Right lung (tissue), 5 donors: ENCODE results near the gene RPIA. TPM values are rescaled to one million over a fixed set of nuclear protein-coding genes. Genes with fewer than 3 reads are reported as not detected.
"Not testable (repeated sequence)": the region's sequence is repeated elsewhere in the genome, so short reads cannot be mapped to it uniquely, and the experiment has no call there.

Source experiments
- DNase-seq, 2 donors: peaks; one replicate each; pipeline ENCODE4 v3.0.0-alpha.2; 2013
- polyA plus RNA-seq, 5 donors: library from polyadenylated mRNA; unstranded; fragments of 120-200 nt; gene quantifications; one replicate each; pipeline versions ENCODE4 v1.2.1 to v1.2.3, GENCODE V29; 2013; ENCODE audit warnings: inconsistent platforms in 1 of 5, low replicate concordance in 1 of 5; ENCODE audit not compliant: insufficient read length in 5 of 5, insufficient read depth in 1 of 5

RPIA gene
- polyA plus RNA-seq, 5 donors: 33.0 to 35.3 (median 34.1) TPM

DNA sequence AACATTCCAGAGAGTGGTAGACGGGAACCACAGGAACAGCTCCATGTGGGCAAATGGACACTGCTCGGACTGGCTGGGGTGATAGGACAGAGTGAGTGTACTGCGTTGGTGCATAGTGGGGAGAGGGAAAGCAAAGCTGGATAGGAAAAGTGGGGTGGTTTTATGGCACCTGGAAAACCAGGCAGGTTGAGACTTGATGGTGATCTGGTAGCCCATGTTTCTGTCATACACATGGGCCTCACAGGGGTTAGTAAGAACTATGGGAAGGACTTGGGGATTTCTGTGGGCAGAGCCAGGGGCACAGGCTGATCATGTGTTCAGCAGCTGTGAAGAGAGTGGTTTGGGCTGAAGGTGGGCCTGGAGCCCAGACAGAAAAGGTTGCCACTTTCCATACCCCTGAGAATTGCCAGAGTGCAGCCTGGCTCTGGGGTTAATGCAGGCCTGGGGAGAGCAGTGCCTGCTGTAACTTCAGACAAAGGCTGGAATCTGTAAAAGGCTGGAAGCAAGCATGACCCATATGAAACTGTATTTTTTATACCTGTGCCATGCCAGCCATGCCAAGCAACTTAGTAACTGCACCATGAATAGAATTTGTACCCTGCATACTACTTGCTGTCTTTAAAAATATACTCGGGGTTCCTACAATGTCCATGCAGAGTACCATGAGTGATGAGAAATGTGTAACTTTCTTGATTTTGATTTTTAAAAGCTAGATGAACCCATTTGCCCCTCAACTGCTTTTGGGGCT is 41.9 kb downstream of the RPIA start:
- no peak for DNase-seq

DNA sequence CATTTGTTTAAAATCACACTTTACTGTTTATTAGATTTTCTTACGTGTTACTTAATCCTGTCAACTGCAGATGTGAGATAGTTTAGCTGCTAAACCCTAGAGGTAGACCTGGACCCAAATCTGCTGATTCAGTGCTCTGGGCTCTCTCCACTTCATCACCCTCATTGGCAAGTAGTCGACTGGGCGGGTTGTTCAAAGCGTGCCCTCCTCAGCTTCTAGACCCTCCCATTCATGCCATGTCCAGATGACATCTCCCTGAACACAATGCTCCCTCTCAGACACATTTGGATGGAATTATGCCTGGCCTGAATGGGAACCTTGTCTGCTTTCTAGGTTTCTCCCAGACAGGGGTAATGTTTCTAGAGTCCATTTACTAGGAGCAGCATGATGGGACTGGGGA is 43.7 kb downstream of the RPIA start:
- DNase-seq: no peak

DNA sequence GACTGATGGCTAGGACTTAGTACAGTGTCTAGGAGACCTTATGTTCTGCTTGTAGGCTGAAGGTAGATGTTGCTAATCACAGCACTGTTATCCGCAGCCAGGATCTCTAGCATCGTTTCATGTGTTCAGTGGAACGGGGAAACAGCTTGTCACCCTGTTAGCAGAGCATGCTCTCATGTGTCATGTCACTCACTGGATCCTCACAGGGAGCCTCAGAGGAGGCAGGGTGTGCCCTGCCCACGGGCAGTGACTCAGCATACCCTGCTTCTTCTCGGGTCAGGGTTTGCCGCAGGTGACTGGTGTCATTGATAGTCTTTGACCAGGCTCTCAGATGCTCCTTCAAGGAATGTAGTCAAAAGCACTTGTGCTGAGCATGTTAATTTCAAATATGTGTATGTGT is 44.4 kb downstream of the RPIA start:
- no peak for DNase-seq

DNA sequence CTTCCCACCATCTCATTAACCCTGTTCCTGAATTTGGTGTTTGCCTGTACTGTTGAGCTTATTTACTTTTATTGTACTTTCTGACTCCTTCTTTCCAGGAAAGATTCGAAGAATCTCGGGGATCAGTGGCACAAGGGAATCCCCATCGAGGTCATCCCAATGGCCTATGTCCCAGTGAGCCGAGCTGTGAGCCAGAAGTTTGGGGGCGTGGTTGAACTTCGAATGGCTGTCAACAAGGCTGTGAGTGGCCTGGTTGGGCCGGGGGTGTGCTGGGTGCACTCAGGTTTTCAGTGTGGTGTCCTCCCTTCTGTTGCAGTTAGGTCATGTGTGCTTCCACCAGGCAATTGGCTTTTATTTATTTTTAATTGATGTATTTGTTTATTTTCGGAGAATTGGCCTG is 45.0 kb downstream of the RPIA start:
- DNase-seq: no peak

DNA sequence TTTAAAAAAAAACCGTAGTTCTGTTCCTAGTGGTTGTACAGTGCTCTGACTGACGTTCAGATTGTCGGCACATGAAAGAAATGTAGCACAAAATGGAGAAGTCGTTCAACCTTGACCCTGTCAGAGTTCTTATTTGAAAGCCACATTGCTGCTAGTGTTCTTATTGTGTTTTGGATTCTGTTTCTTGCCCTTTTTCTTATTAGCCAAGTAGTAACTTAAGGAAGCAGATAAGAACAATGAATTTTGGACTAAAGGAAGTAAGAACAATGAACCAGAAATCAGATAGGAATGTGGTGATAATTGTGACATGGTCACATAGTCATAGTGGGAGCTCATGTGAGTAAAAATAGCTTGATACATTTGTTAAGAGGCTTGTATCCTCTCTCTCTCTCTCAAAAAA is 45.9 kb downstream of the RPIA start:
- peak in 1 of 2 donors; percentile 8 for DNase-seq

DNA sequence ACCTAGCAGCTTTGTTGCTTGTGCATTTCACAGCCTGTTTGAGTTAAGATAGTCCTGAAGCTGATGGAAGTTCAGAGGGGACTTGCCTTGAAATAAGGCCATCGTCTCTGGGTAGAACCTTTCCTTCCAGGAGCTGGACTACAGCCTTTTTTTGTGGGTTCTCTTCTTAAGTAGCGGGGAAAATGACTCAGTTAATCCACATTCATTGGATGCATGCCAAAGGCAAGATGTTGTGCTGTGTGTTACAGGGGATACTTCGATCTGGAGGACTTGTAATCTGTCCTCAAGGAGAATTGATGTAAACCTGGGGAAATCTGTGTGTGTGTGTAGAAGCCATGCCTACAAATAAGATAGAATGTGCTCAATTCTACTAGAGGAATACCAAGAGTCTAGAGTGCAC is 46.8 kb downstream of the RPIA start:
- no peak for DNase-seq

DNA sequence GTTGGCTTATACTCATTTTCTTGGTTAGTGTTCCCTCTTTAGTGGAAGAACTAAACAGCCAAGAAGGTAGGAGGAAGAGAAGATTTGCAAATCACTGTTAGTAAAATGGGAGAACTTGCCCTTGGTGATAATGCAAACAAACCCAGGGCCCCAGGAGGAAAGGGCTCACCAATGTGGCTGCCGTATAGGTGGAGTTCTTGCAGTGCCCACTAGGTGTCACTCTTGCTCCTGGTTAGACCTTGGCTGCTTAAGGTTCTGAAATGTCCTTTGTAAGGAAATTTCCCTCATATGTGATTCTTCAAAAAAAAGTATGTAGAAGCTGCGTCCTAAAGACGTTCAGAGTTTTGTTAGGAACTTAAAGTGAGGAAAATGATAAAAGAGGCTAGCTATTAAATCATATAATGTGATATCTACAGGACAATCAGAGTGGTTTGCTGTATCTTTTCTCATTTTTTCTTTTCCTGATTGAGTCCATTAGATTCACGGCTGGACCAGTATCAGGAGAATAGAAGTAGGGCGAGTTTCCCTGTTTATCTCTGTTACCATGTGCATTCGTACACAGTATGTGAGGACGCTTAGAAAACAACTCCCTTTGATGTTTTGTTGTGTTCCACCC is 48.6 kb downstream of the RPIA start:
- DNase-seq: peak; percentile 38 to 61

DNA sequence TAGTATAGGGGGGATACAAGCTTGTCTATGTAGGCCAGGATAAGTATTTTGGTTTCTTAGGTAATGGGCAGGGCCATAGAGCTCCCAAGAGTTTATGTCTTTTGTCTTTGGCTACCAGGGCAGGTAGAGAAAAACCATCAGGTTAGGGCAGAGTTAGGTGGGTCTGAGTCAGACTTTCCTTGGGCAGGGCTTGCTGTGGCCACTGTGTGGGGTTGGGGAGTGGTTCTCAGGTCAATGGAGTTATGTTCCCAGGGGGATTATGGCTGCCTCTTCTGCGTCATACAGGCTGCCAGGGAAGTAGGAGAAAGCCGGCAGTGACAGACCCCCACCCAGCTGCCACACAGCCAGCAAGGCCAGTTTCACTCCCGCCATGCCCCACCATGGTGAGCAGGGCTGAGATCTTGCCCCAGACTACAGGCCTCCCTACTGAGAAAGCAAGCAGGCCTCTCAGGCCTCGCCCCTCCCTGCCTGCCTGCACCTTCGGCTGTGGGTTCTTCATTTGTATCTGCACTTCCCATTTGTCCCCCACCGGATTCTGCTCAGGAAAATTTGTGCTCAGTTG is 55.5 kb downstream of the RPIA start:
- DNase-seq: no peak

DNA sequence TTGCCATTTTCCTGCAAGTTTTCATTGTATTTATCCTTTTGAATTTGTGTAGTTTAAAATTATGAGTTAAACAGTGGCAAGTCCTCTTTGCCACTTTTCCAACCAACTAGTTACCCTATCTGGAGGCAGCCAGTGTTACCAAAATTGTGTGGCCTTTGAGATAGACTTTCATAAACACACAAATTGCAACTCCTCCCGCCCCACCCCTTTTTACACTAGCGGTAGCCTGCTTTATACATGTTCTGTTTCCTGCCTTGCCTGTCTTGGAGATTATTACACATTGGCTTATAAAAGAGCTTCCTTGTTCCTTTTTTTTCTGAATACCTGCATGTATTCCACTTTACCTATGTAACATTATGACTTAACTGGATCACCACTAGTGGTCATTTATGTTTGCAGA is 56.5 kb downstream of the RPIA start:
- no peak for DNase-seq

DNA sequence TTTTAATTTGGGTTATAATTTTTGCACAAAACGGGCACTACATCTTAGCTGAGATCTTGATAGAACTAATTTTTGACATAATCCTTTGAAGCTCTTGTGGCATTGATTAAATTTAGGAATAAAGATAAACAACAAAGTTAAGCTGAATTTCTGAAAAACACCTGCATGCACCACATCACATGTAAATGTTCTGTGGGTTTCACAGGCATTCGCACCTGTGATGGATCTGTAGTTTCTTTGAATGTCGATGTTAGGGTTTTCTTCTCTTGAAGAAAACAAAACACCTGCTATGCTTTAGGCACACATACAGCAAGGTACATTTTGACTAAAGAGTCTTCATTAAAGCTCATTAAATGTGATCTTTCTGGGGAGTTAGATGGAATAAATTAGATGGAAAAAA is 60.3 kb downstream of the RPIA start:
- DNase-seq: no peak

DNA sequence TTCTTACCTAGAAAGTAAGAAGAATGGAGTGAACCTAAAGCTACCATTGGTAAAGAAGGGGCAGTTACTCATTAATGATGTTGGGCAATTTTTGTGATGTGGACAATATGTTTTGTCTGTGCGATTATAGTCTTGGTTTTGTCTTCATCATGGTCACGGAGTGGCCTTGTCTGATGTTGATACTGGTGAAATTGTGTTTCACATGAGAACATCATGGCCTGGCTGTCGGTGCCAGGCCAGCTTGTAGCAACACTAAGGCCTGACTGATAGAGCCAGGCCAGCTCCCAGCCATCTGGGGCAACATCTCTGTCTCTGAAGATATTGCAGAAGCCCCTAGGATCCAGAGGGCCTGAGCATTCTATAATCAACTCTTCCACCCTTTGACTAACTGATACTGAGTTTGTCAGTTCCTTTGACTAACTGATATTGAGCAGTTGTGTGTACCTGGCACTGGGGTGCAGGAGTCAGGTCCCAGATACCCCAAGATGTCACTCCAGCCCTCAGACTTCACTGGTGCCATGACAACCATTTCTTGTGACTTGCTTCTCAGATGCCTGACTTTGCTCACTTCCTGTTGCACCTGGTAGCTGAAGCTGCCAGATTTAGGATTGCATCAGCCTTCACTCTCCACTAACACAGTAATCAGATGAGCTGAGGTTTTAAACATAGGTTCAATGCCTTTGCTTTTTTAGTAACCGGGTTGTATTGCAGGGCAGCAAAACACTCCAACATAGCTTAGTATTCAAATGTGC is 62.5 kb downstream of the RPIA start:
- no peak for DNase-seq

DNA sequence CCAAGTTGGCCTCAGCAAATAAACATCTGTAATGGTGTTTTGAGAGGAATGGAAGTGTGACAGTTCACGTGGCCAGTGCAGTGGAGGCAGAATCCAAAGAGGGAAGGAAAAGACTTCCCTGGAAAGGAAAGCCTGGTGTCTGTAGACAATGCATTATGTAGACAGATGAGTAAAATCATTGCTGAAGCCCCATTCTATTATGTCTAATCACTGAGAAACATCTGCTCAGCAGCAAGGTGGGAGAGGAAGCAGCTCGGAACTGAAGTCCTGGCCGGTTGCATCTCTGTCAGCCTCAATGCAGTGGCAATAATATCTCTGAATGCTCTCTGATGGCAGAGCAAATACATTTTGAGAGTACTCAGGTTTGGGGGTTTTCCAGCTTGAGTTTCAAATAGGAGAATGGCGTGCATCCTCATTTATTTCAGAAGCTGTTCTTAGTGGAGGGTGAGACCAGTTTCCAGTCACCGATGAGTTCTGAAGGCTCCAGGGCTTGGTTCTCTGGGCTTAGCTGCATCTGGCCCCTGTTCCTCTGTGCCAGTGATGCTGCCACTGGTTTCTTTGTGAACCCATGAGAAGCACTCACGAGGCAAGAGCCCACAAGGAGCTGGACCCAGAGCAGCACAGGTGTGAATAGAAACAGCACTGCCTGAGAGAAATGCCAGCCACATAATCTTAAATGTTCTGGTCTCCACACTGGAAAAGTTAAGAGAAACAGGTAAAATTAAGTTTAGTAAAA is 63.3 kb downstream of the RPIA start:
- no peak for DNase-seq

DNA sequence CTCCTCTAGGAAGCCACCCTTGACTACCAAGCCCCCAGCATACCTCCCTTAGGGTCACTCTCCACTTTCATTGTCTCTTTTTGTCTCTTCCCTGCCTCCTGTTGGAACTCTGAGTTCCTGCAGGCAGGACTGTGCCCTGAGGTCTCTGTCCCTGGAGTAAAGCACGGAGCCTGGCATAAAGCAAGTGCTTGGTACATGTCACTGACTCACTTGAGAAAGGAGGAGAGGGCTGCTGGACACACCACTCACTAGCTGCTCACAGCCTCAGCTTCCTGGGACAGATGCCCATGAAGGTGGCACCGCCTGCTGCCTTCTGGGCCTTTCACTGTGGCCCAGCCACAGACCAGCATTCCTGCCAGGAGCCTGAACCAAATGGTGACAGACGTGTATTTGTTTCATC is 64.4 kb downstream of the RPIA start:
- DNase-seq: no peak

DNA sequence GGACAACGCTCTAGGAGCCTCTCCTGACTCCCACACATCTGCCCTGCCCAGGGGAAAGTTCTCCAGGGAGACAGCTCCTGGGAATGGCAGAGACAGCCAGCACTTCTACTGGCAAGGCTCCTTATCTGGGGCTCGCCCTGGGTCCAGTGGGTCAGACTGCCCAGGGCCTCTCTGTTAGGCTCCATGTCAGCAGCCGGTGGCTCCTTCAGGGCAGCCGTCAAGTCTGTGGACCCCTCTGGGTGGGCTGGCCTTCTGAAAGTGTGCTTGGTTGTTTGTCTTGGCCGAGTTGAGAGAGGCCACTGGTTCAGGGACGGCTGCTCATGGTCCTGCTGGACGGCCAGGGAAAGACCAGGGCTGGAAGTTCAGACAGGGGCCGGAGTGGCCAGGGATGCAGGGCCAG is 65.6 kb downstream of the RPIA start:
- DNase-seq: no peak

DNA sequence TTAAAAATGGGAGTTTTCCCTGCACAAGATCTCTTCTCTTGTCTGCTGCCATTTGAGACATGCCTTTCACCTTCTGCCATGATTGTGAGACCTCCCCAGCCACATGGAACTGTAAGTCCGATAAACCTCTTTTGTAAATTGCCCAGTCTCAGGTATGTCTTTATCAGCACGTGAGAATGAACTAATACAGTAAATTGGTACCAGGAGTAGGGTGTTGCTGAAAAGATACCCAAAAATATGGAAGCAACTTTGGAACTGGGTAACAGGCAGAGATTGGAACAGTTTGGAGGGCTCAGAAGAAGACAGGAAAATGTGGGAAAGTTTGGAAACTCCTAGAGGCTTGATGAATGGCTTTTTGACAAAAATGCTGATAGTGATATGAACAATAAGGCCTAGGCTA is 67.2 kb downstream of the RPIA start:
- not testable (repeated sequence) for DNase-seq

DNA sequence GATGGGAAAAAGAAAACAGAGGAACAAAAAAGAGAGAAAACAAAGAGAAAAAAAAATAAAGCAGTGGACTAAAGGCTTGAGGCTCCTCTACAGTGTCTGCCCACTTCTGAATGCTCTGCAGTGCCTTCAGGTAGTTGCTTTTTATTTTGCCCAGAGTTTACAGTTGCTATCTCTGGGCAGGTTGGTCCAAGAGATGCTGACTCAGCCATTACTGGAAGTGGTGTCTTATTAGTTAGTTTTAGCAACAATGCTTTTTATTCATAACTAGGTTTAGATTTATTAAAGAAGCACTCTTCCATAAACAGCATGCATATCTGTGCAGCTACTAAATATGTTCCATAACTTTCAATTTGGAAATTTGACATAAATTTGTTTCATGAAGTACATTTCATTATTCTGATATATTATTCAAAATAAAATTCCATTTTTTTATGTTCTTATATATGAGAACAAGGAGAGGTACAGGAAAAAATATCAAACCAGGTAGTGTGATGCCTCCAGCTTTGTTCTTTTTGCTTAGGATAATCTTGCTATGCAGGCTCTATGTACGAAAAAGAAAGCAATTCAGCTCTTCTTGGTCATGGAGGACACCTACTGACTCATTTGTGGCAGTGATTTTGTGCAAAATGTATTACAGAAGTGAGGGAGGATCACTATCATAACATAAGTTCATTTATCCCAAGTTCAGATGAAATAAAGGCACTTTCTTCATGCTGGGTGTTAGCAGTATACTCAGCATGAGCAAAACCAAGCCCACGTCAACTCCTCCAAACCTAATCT is 69.5 kb downstream of the RPIA start:
- DNase-seq: no peak

DNA sequence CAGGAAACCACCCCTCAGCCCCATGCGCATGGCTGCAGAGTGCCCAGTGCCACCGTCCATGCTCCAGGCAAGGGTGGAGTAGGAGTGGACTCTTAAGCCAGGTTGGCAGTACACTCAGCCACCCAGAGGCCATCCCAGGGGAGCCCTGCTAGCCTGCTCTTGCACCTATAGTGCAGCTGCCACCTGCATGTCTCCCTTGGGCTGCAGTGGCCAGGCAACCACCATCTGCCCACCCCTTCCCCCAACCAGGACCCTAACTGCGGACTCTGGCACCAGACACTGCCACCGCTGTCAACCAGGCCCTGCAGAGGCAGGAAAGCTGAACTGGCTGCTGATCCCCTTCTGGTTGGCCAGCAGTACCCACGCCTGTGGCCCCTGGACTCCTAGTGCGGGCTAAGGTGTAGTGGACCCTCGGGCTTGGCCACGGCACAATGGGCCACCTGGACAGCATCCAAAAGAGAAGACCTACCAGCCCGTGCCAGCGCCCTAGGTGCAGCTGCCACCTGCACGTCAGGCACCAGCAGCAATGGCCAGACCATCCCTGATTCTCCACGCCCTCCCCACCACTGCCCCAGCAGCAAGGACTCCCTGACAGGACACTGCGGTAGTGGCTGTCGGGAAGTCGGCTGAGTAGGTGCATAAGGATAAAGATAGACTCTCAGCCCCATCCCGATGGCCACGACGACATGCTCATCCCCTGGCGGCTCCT is 72.8 kb downstream of the RPIA start:
- no peak for DNase-seq

DNA sequence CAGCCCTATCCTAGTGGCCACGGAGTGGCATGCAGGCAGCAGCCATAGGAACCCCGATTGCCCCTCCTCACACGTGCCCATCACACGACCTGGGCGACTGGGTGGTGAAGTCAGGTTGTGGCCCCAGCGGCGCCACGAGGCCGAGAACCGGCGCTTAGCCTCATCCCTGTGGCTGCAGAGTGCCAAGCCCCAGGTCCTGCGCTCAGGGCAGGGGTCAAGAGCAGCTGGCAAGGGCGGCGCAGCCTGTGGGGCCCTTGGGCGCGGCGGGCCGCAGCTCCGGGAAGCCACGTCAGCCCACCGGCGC is 73.3 kb downstream of the RPIA start:
- DNase-seq: no peak

DNA sequence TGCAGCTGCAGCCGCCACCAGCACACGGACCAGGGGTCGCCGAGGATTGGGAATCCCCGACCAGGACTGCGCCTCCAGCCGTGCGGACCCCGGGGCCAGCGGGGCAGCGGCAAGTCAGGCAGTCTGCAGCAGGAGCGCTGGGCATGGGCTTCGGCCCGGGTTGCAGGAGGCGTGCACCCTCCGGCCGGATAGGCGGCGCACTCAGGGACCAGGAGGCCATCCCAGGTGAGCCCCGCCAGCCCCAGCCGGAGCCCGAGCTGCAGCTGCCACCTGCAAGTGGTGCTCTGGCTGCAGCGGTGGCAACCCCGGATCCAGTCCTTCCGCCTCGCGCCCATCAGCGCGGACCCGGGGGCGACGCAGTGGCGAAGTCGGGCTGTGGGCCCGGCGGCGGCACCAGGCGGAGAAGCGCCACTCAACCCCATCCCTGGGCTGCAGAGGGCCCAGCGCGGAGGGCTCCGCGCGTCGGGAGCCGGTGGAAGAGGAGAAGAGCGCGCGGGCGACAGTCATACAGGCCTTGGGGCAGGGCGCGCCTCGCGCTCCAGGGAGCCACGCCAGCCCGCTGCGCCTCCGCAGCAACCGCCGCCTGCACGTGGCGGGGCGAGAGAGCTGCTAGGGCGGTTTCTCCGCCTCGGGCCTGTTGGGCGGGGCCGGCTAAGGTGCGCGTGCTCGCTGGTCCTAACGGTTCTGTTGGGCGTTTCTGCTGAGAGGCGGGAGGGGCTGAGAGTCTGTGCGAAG is 73.8 kb downstream of the RPIA start:
- DNase-seq: peak; percentile 21 to 26

DNA sequence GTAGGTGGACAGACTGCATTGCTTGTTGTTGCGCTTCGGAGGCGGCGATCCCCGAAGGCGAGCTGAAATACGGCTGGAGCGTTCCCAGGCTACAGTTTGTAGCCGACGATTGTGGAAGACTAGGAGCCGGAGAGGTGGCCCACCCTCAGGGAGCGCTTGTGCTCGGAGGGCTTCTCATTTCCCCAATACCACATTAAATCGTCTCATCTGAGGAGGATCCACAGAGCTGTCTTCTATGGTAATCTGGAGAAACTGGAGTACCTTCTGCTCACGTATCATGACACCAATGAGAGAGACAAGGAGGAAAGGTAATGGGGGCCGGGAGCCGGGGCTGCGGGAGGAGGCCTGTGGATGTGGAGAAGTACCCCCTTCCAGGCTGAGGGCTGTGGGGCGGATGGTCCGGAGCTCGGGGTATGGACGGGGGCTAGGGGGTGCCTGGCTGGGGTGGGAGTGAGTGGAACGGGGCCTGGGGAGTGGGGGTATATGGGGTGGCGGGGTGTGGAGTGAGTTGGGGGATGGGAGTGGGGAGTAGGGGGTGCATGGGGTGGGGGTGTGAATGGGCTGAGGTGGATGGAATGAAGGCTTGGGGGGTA is 74.5 kb downstream of the RPIA start:
- not testable (repeated sequence) for DNase-seq
